NCI-H2196 treated with DMSO at 0.1 percent for 48 hours (cell line): ENCODE measurements around the gene RBPJ.
"Not testable (repeated sequence)": the region's sequence is repeated elsewhere in the genome, so short reads cannot be mapped to it uniquely, and the experiment has no call there.

ENCODE experiments used
- DNase-seq: peaks from one replicate; lab custom pipeline; 2025; ENCODE audit not compliant: unreplicated experiment; lab: John Stamatoyannopoulos, UW

Gene RBPJ

GRCh38 chr4:26331380-26331950, 10.7 kb downstream of the RBPJ start:
- DNase-seq: no peak

- no peak for DNase-seq
Measured at GRCh38 chr4:26334366-26334765, 13.6 kb downstream of the RBPJ start.

GRCh38 chr4:26337612-26338011, 16.8 kb downstream of the RBPJ start:
- DNase-seq: no peak

GRCh38 chr4:26342328-26343037, 21.7 kb downstream of the RBPJ start:
- DNase-seq: no peak

GRCh38 chr4:26343038-26343398, 22.2 kb downstream of the RBPJ start:
- DNase-seq: no peak

- DNase-seq: no peak
Measured at GRCh38 chr4:26344901-26345564, 24.2 kb downstream of the RBPJ start.

- DNase-seq: no peak
Measured at GRCh38 chr4:26345565-26345938, 24.7 kb downstream of the RBPJ start.

- DNase-seq: no peak
Measured at GRCh38 chr4:26346203-26346620, 25.4 kb downstream of the RBPJ start.

- no peak for DNase-seq
Measured at GRCh38 chr4:26349496-26349895, 28.7 kb downstream of the RBPJ start.

GRCh38 chr4:26351685-26352084, 30.9 kb downstream of the RBPJ start:
- DNase-seq: no peak

- no peak for DNase-seq
Measured at GRCh38 chr4:26354491-26354890, 33.7 kb downstream of the RBPJ start.

- DNase-seq: no peak
Measured at GRCh38 chr4:26355392-26356052, 34.7 kb downstream of the RBPJ start.

GRCh38 chr4:26356081-26356501, 35.3 kb downstream of the RBPJ start:
- no peak for DNase-seq

- not testable (repeated sequence) for DNase-seq
Measured at GRCh38 chr4:26359521-26359920, 38.7 kb downstream of the RBPJ start.

GRCh38 chr4:26360273-26360672, 39.5 kb downstream of the RBPJ start:
- DNase-seq: no peak

GRCh38 chr4:26360864-26361263, 40.0 kb downstream of the RBPJ start:
- DNase-seq: no peak

- no peak for DNase-seq
Measured at GRCh38 chr4:26361297-26361696, 40.5 kb downstream of the RBPJ start.

GRCh38 chr4:26362745-26363439, 42.1 kb downstream of the RBPJ start:
- no peak for DNase-seq

- DNase-seq: no peak
Measured at GRCh38 chr4:26365537-26366150, 44.8 kb downstream of the RBPJ start.

- DNase-seq: no peak
Measured at GRCh38 chr4:26367811-26368210, 47.0 kb downstream of the RBPJ start.

- no peak for DNase-seq
Measured at GRCh38 chr4:26368685-26369084, 47.9 kb downstream of the RBPJ start.
